OCI-LY1 (cell line): ENCODE data around the gene FAM162B.

ENCODE experiments used
- EZH2 ChIP-seq: fragments of 200-600 bp; sonication (generic), shearing (Covaris generic); IDR thresholded peaks from 2 replicates; pipeline ENCODE4 v1.8.0; 2017; ENCODE audit warnings: borderline replicate concordance, mixed run types, mild to moderate bottlenecking, antibody characterized with exemption, low read length, moderate library complexity, mixed read lengths
- TF ChIP-seq, protein P1 (sequence below): fragments of 200-600 bp; sonication (generic), shearing (Covaris generic); IDR thresholded peaks from 2 replicates; pipeline ENCODE4 v1.5.1; 2017; ENCODE audit warnings: mild to moderate bottlenecking, antibody characterized with exemption, low read length, moderate library complexity, mixed read lengths

DNA sequence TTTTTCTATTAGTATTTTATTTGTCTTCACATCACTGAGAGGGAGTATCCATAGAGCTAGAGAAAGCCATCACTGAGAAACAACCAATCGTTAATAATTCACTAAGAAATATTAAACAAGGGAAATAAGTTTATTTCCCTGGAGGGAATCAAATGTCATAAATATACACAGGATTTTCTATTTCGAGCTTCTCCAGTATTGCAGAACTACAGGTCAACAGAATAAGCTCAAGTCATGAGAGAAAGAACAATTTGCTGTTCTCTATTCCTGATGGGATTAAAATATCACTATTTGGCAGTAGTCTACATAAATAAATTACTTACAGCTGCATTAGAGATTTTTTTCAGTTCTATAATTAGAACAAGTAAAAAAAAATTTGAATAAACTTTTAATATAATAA, 2.2 kb upstream of the FAM162B start:
- TF ChIP-seq, protein P1, sequence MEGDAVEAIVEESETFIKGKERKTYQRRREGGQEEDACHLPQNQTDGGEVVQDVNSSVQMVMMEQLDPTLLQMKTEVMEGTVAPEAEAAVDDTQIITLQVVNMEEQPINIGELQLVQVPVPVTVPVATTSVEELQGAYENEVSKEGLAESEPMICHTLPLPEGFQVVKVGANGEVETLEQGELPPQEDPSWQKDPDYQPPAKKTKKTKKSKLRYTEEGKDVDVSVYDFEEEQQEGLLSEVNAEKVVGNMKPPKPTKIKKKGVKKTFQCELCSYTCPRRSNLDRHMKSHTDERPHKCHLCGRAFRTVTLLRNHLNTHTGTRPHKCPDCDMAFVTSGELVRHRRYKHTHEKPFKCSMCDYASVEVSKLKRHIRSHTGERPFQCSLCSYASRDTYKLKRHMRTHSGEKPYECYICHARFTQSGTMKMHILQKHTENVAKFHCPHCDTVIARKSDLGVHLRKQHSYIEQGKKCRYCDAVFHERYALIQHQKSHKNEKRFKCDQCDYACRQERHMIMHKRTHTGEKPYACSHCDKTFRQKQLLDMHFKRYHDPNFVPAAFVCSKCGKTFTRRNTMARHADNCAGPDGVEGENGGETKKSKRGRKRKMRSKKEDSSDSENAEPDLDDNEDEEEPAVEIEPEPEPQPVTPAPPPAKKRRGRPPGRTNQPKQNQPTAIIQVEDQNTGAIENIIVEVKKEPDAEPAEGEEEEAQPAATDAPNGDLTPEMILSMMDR = no peak
- TF ChIP-seq EZH2 = no peak
